Fibroblast of villous mesenchyme (primary cell): ENCODE results near the gene DGKK. TPM values are rescaled to one million over a fixed set of nuclear protein-coding genes. Genes with fewer than 3 reads are reported as not detected.

Source experiments
- DNase-seq: peaks from one replicate; pipeline ENCODE4 v3.0.0-alpha.2; 2010; ENCODE audit warnings: low read depth
- H3K4me3 ChIP-seq: 2 replicates; pipeline ENCODE4 v1.5.1; 2011; ENCODE audit warnings: low read depth, mild to moderate bottlenecking, low read length
- CTCF ChIP-seq: IDR thresholded peaks from 2 replicates; pipeline ENCODE4 v1.5.1; 2012; ENCODE audit warnings: low read depth, mild to moderate bottlenecking, low read length; ENCODE audit not compliant: insufficient read depth
- total RNA-seq: library from RNA; depleted of rRNA; stranded (reverse); fragments of >200 nt; gene quantifications from 2 replicates; pipeline ENCODE4 v1.2.3, GENCODE V29; 2012

Gene DGKK
- total RNA-seq, 1 donor, result not detected

GRCh38 chrX:50431623-50432022 lies 39.0 kb downstream of the DGKK start:
- no peak overlapping the region for H3K4me3 ChIP-seq
- DNase-seq, result no peak
- TF ChIP-seq CTCF, result no peak

GRCh38 chrX:50430917-50431575 lies 39.6 kb downstream of the DGKK start:
- no peak overlapping the region for H3K4me3 ChIP-seq
- DNase-seq, result no peak
- no peak for TF ChIP-seq CTCF

- TF ChIP-seq CTCF, result no peak
- H3K4me3 ChIP-seq, result no peak overlapping the region
- DNase-seq, result no peak
Measured at GRCh38 chrX:50428174-50428573, 42.5 kb downstream of the DGKK start.

- H3K4me3 ChIP-seq, result no peak overlapping the region
- DNase-seq, result no peak
- no peak for TF ChIP-seq CTCF
Measured at GRCh38 chrX:50407976-50408375, 62.6 kb downstream of the DGKK start.

GRCh38 chrX:50403903-50404302 lies 66.7 kb downstream of the DGKK start:
- TF ChIP-seq CTCF, result no peak
- DNase-seq, result no peak
- no peak overlapping the region for H3K4me3 ChIP-seq

- H3K4me3 ChIP-seq, result no peak overlapping the region
- TF ChIP-seq CTCF, result no peak
- no peak for DNase-seq
Measured at GRCh38 chrX:50402886-50403285, 67.7 kb downstream of the DGKK start.

- TF ChIP-seq CTCF, result no peak
- H3K4me3 ChIP-seq, result no peak overlapping the region
- no peak for DNase-seq
Measured at GRCh38 chrX:50393902-50394301, 76.7 kb downstream of the DGKK start.
